IMR-90 (cell line): Measurements from ENCODE around the gene NKD1. TPM values are rescaled to one million over a fixed set of nuclear protein-coding genes. Genes with fewer than 3 reads are reported as not detected.

Experiments
- ATAC-seq: fragments of 200-7000 bp; cut with Tn5 transposase; 2 replicates; pipeline ENCODE4 v1.9.1; 2020; ENCODE audit warnings: low read depth, mild to moderate bottlenecking, moderate library complexity
- BruUV-seq: library from RNA; stranded (reverse); fragments of 400-500 nt; replicated peaks from 2 replicates; lab custom pipeline; 2021; lab: Mats Ljungman, UMichigan
- CTCF ChIA-PET: fragments of 300-600 bp; formaldehyde crosslinking; extraction: SDS; loops from one replicate; lab custom pipeline; 2021; ENCODE audit warnings: antibody characterized with exemption; lab: Yijun Ruan, JAX
- POLR2A ChIA-PET: fragments of 300-600 bp; sonication (Branson Sonifier 250); formaldehyde crosslinking; loops from one replicate; lab custom pipeline; 2022; ENCODE audit warnings: antibody characterized with exemption; ENCODE audit not compliant: unreplicated experiment; lab: Charles Lee
- DNase-seq: peaks from one replicate; pipeline ENCODE4 v3.0.0; 2013
- H2AFZ ChIP-seq: replicated peaks from 2 replicates; pipeline ENCODE3; 2013; ENCODE audit warnings: low read length, mild to moderate bottlenecking; ENCODE audit not compliant: poor library complexity
- H2AK5ac ChIP-seq: 2 replicates; pipeline ENCODE4 v1.6.1; 2013; ENCODE audit warnings: low read depth, low read length, inconsistent platforms
- H2AK9ac ChIP-seq: replicated peaks from 2 replicates; pipeline ENCODE3; 2013; ENCODE audit warnings: mild to moderate bottlenecking, low read depth, low read length, moderate library complexity; ENCODE audit not compliant: poor library complexity
- H2BK120ac ChIP-seq: 2 replicates; pipeline ENCODE4 v1.6.1; 2013; ENCODE audit warnings: low read depth, low read length, inconsistent platforms
- H2BK15ac ChIP-seq: 3 replicates; pipeline ENCODE4 v1.6.1; 2013; ENCODE audit warnings: low read depth, low read length, inconsistent platforms
- H2BK20ac ChIP-seq: 2 replicates; pipeline ENCODE4 v1.6.1; 2013; ENCODE audit warnings: low read depth, mild to moderate bottlenecking, inconsistent platforms, low read length, moderate library complexity
- H2BK5ac ChIP-seq: 2 replicates; pipeline ENCODE4 v1.6.1; 2013; ENCODE audit warnings: mild to moderate bottlenecking, low read depth, low read length, inconsistent platforms; ENCODE audit not compliant: poor library complexity, severe bottlenecking
- H3K14ac ChIP-seq: replicated peaks from 2 replicates; pipeline ENCODE4 v1.6.1; 2013; ENCODE audit warnings: low read depth, low read length, inconsistent platforms
- H3K18ac ChIP-seq: 2 replicates; pipeline ENCODE4 v1.6.1; 2013; ENCODE audit warnings: low read depth, low read length, control low read depth
- H3K23ac ChIP-seq: 2 replicates; pipeline ENCODE4 v1.6.1; 2013; ENCODE audit warnings: low read depth, low read length, inconsistent platforms
- H3K27ac ChIP-seq: 2 replicates; pipeline ENCODE4 v1.5.1; 2013; ENCODE audit warnings: mild to moderate bottlenecking, control low read depth, low read length; ENCODE audit not compliant: insufficient read depth
- H3K27me3 ChIP-seq: 2 replicates; pipeline ENCODE4 v1.6.1; 2013; ENCODE audit warnings: low read length; ENCODE audit not compliant: control insufficient read depth, insufficient read depth
- H3K36me3 ChIP-seq: 2 replicates; pipeline ENCODE4 v1.6.1; 2013; ENCODE audit warnings: low read length, mixed read lengths; ENCODE audit not compliant: control insufficient read depth, insufficient read depth
- H3K4ac ChIP-seq: 2 replicates; pipeline ENCODE4 v1.6.1; 2013; ENCODE audit warnings: low read depth, low read length, inconsistent platforms
- H3K4me1 ChIP-seq: 2 replicates; pipeline ENCODE4 v1.6.1; 2013; ENCODE audit warnings: low read length, mixed read lengths; ENCODE audit not compliant: control insufficient read depth, insufficient read depth
- H3K4me2 ChIP-seq: 2 replicates; pipeline ENCODE4 v1.6.1; 2013; ENCODE audit warnings: low read depth, mild to moderate bottlenecking, control low read depth, low read length, moderate library complexity
- H3K4me3 ChIP-seq: 2 replicates; pipeline ENCODE4 v1.5.1; 2013; ENCODE audit warnings: low read depth, mild to moderate bottlenecking, control low read depth, low read length, moderate library complexity; ENCODE audit not compliant: insufficient read depth
- H3K56ac ChIP-seq: 2 replicates; pipeline ENCODE4 v1.6.1; 2013; ENCODE audit warnings: low read length, inconsistent platforms; ENCODE audit not compliant: insufficient read depth; ENCODE audit errors: extremely low read depth
- H3K79me1 ChIP-seq, 2 experiments: 2 replicates each; pipeline ENCODE4 v1.6.1; 2013; ENCODE audit warnings: low read length in 2 of 2, inconsistent platforms in 1 of 2, low read depth in 1 of 2
- H3K9ac ChIP-seq: 2 replicates; pipeline ENCODE4 v1.6.1; 2013; ENCODE audit warnings: low read depth, low read length, control low read depth
- H3K9me1 ChIP-seq: 2 replicates; pipeline ENCODE4 v1.6.1; 2013; ENCODE audit warnings: low read length, inconsistent platforms; ENCODE audit not compliant: insufficient read depth
- H3K9me3 ChIP-seq: 2 replicates; pipeline ENCODE4 v1.6.1; 2013; ENCODE audit warnings: low read length; ENCODE audit not compliant: control insufficient read depth, insufficient read depth
- H4K20me1 ChIP-seq: 2 replicates; pipeline ENCODE4 v1.6.1; 2013; ENCODE audit warnings: low read length, inconsistent platforms; ENCODE audit not compliant: insufficient read depth
- H4K5ac ChIP-seq: 2 replicates; pipeline ENCODE4 v1.6.1; 2013; ENCODE audit warnings: mild to moderate bottlenecking, low read depth, low read length, control low read depth
- H4K8ac ChIP-seq, 2 experiments: 2 replicates each; pipeline ENCODE4 v1.6.1; 2013; ENCODE audit warnings: low read depth in 2 of 2, low read length in 2 of 2, control low read depth in 1 of 2, inconsistent platforms in 1 of 2
- H4K91ac ChIP-seq: 2 replicates; pipeline ENCODE4 v1.6.1; 2013; ENCODE audit warnings: low read depth, low read length, inconsistent platforms; ENCODE audit not compliant: insufficient read depth
- MAFK ChIP-seq: IDR thresholded peaks from 2 replicates; pipeline ENCODE4 v1.6.1; 2012; ENCODE audit warnings: low read depth, low read length, improper control_type of control experiment
- WGBS, 2 experiments: methylation state at CpG; one replicate each; pipeline versions ENCODE4 v1.1.5 to v1.1.7; 2013; ENCODE audit warnings: missing lambda C conversion rate in 2 of 2; ENCODE audit not compliant: insufficient read length in 1 of 2; ENCODE audit errors: extremely low coverage in 2 of 2; 5-methylcytosine and 5-hydroxymethylcytosine counted together
- dilution Hi-C: fragments of 300-500 bp; cut with HindIII; formaldehyde crosslinking; loops from one replicate; pipeline ENCODE4 v1.14.3; 2018; ENCODE audit warnings: low sequenced_read_pairs; ENCODE audit not compliant: unreplicated experiment
- in situ Hi-C: fragments of 300-500 bp; cut with MboI; formaldehyde crosslinking; loops from 3 replicates; pipeline ENCODE4 v1.14.3; 2019; ENCODE audit warnings: low sequenced_read_pairs, inconsistent platforms, mixed read lengths
- intact Hi-C: fragments of 100-400 bp; cut with micrococcal nuclease; formaldehyde crosslinking; loops from 2 replicates; pipeline ENCODE4 v1.10.0; 2022
- polyA plus RNA-seq, 3 experiments: library from polyadenylated mRNA; depleted of rRNA; stranded (reverse); fragments of >200 nt; gene quantifications; 2 replicates each; pipeline ENCODE4 v1.2.3, GENCODE V29; 2012; ENCODE audit warnings: low replicate concordance in 1 of 3
- total RNA-seq: library from RNA; depleted of rRNA; stranded (reverse); fragments of >200 nt; gene quantifications from 2 replicates; pipeline ENCODE4 v1.2.3, GENCODE V29; 2012

The NKD1 gene
- total and polyA plus RNA-seq, 2 of the 4 experiments (the other 2 are of a cell fraction): not detected

DNA sequence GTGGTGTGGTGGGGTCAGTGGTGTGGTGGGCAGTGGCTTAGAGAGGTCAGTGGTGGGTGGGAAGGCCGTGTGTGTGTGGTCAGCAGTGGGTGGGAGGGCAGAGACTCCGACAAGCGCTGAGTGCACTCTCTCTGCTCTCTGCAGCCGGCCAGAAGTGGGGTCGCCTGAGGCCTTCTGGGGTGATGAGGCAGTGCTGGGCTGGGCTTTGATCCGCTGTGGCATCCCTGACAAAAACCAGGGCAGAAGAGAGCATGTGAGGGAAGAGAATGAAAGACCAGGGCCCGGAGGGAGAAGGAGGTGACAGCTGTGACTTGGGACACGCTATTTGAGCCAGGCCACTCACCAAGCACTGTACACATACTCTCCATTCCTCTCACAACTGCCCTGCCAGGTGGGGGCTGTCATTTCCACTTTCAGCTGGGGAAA is 50.8 kb downstream of the NKD1 start:
- Histone ChIP-seq H2BK15ac (no peak overlapping the region), H2AK5ac (no peak overlapping the region), H3K9me3 (no peaks in the 10 kb centered on the region), H3K36me3 (no peaks in the 10 kb centered on the region), H3K9me1 (no peaks in the 10 kb centered on the region), H3K27ac (no peak overlapping the region), H3K23ac (no peak overlapping the region), H3K79me1 (no peaks in the 10 kb centered on the region), H4K5ac (no peak overlapping the region), H4K20me1 (no peaks in the 10 kb centered on the region), H2BK120ac (no peak overlapping the region), H2BK5ac (no peak overlapping the region), H3K9ac (no peak overlapping the region), H3K18ac (no peak overlapping the region), H3K4me2 (no peak overlapping the region), H3K14ac (no peak overlapping the region), H3K56ac (no peak overlapping the region), H3K27me3 (peaks cover 10% of the 10 kb centered on the region), H2BK20ac (no peak overlapping the region), H3K4ac (no peak overlapping the region), H3K4me3 (no peak overlapping the region), H2AK9ac (no peak overlapping the region), H4K91ac (no peak overlapping the region), H4K8ac (no peak overlapping the region), H3K4me1 (no peaks in the 10 kb centered on the region), H2AFZ (no peak overlapping the region)
- BruUV-seq: no TSS peak
- no peak for ATAC-seq
- WGBS, 2 experiments: 61% methylated on average over 3 of the region's 8 CpGs; no CpG with 5 or more reads in 1 of the 2 experiments
- TF ChIP-seq MAFK: no peak
- POLR2A ChIA-PET: no interaction called here
- in situ Hi-C loops: no loop called here
- no peak for DNase-seq
- dilution Hi-C loops: no loop called here
- CTCF ChIA-PET: no interaction called here
- intact Hi-C loops: no loop called here
